GM12891 (cell line): ENCODE data around the gene RBL2.

ENCODE experiments used
- POLR2A ChIP-seq: IDR thresholded peaks from 2 replicates; pipeline ENCODE4 v1.6.1; 2011; ENCODE audit warnings: low read depth, low read length, control low read depth
- POLR2AphosphoS5 ChIP-seq: IDR thresholded peaks from 2 replicates; pipeline ENCODE4 v1.6.1; 2011; ENCODE audit warnings: low read depth, low read length, control low read depth

DNA sequence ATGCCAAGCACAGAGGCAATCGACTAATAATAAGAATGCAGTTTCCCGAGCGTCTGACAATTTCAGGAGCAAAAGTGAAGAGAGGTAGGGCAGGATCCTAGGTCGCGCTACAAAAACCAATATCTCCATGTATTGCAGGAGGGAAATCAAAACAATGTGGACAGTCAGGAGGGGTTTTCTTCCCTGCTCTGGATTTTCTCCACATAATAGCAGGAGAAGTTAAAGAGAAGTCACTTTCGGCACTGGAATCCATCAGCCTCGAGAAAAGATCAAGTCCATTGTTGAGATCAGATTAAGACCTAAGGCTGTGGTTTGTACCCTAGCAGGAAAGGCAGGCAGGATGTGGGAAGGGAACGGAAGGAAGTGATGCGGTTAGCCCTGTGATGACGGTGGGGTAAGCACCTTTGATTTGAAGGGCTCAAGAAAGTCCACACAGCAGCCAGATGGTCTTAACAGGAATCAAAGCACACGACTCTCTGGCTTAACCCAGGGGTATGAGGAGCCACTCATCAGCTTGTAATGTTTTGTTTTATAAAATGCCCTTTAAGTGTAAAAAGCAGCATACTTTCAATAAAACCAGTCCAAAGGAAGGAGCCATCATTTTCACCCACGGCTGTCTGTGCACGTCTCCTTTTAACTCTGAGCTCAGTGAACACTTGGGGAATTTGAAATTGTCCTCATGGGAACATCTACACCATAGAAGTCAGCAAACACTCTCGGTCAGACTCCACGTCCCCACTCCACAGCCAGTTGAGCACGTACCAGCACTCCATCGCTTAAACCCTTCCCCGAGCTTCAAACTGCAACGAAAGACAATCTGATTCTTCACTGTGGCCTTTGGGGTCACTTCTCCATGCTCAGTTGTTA is 84.5 kb downstream of the RBL2 start:
- TF ChIP-seq POLR2A (peak; percentile 80), POLR2AphosphoS5 (peak; percentile 76)
